GM19025 (cell line): ENCODE measurements around the gene NDUFS2.
"Not testable (repeated sequence)": the region's sequence is repeated elsewhere in the genome, so short reads cannot be mapped to it uniquely, and the experiment has no call there.

ENCODE experiments used
- ATAC-seq: cut with Tn5 transposase; IDR thresholded peaks from one replicate; pipeline ENCODE4 v1.9.1; 2021; ENCODE audit warnings: mild to moderate bottlenecking, low read depth, moderate library complexity; ENCODE audit not compliant: unreplicated experiment

The NDUFS2 gene

GRCh38 chr1:161235957-161236775 lies 34.0 kb downstream of the NDUFS2 start:
- no peak for ATAC-seq

DNA sequence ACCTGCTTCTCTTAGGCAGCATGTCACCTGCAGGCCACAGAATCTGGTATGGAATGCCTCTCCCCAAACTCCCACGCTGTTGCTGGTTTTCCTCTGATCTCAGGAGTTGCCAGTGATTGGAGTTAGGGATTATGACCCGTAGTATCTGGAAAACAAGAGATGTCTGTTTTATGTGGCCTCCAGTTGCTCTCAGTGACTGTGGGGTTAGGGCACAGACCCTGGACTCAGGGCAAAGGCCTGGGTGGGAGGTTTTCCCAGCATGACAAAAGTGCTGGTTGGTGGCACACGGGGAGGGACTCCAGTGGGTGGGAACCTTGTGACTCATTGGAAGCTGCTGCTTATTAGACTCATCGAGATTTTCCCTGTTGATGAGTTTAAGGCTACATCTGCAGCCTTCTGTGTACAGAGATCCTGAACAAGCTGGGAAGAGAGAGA lies 35.9 kb downstream of the NDUFS2 start, which contains the start of gene NR1I3:
Gene NR1I3, minus strand, starts transcription at position 165 of the 435 bp plus-strand sequence. CDS start 1,638 bp downstream, outside the sequence.
- no peak for ATAC-seq

GRCh38 chr1:161241682-161242081 lies 39.5 kb downstream of the NDUFS2 start:
- no peak for ATAC-seq

- no peak for ATAC-seq
Measured at GRCh38 chr1:161242313-161242712, 40.1 kb downstream of the NDUFS2 start.

- no peak for ATAC-seq
Measured at GRCh38 chr1:161244888-161245287, 42.7 kb downstream of the NDUFS2 start.

- ATAC-seq: not testable (repeated sequence)
Measured at GRCh38 chr1:161250100-161250499, 47.9 kb downstream of the NDUFS2 start.

GRCh38 chr1:161250829-161251228 lies 48.7 kb downstream of the NDUFS2 start:
- ATAC-seq: no peak

- no peak for ATAC-seq
Measured at GRCh38 chr1:161251579-161251978, 49.4 kb downstream of the NDUFS2 start.

GRCh38 chr1:161255302-161255701 lies 53.1 kb downstream of the NDUFS2 start:
- ATAC-seq: not testable (repeated sequence)

- ATAC-seq: not testable (repeated sequence)
Measured at GRCh38 chr1:161255955-161256520, 53.9 kb downstream of the NDUFS2 start.

DNA sequence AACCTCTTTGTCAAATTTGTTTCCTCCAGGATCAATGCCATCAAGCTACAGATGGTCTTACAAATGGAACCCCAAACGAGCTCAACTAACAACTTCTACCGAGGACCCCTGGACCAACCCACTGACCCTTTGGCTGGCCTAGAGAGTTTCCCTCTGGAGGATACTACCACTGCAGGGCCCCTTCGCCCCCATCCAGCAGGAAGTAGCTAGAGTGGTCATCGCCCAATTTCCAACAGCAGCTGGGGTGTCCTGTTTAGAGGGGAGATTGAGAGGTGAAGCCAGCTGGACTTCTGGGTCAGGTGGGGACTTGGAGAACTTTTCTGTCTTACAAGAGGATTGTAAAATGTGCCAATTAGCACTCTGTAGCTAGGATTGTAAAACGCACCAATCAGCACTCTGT lies 54.9 kb downstream of the NDUFS2 start:
- ATAC-seq: not testable (repeated sequence)

GRCh38 chr1:161258439-161259344 lies 56.5 kb downstream of the NDUFS2 start, which contains the start of gene PCP4L1:
TSS of gene PCP4L1 (plus strand) at chr1:161258745. CDS start at chr1:161258975, 230 bp downstream.
- ATAC-seq: peak; percentile 81

GRCh38 chr1:161259345-161259702 lies 57.2 kb downstream of the NDUFS2 start:
- ATAC-seq: no peak

- ATAC-seq: no peak
Measured at GRCh38 chr1:161259765-161260164, 57.6 kb downstream of the NDUFS2 start.

- no peak for ATAC-seq
Measured at GRCh38 chr1:161260376-161261260, 58.5 kb downstream of the NDUFS2 start.

- ATAC-seq: no peak
Measured at GRCh38 chr1:161261261-161262235, 59.4 kb downstream of the NDUFS2 start.
